Psoas muscle (tissue), 8 donors: ENCODE data around the gene DNAH10. TPM values are rescaled to one million over a fixed set of nuclear protein-coding genes. Genes with fewer than 3 reads are reported as not detected.

Experiments
- ATAC-seq, 4 donors: fragments of 200-7000 bp; cut with Tn5 transposase; one replicate each; pipeline ENCODE4 v1.9.1; 2020; ENCODE audit warnings: moderate library complexity in 3 of 4, mild to moderate bottlenecking in 2 of 4
- DNase-seq, 2 donors: peaks; one replicate each; pipeline ENCODE4 v3.0.0-alpha.2; 2020
- H3K27ac ChIP-seq: fragments of 200-600 bp; one replicate; pipeline ENCODE4 v1.8.0; 2022
- H3K27me3 ChIP-seq, 3 donors: fragments of 200-600 bp in 1 of 3; one replicate each; pipeline versions ENCODE4 v1.6.1 to v1.8.0; 2013 to 2022; ENCODE audit warnings: low read length in 2 of 3, mild to moderate bottlenecking in 2 of 3, moderate library complexity in 1 of 3; ENCODE audit not compliant: insufficient read depth in 3 of 3
- H3K36me3 ChIP-seq, 2 donors: fragments of 200-600 bp in 1 of 2; one replicate each; pipeline versions ENCODE4 v1.6.1 to v1.8.0; 2013 to 2022; ENCODE audit warnings: low read depth in 1 of 2, mild to moderate bottlenecking in 1 of 2, moderate library complexity in 1 of 2; ENCODE audit not compliant: insufficient read depth in 1 of 2
- H3K4me1 ChIP-seq: fragments of 200-600 bp; one replicate; pipeline ENCODE4 v1.8.0; 2022
- H3K4me3 ChIP-seq: fragments of 200-600 bp; one replicate; pipeline ENCODE4 v1.8.0; 2022; ENCODE audit warnings: mild to moderate bottlenecking
- H3K9me3 ChIP-seq: fragments of 200-600 bp; one replicate; pipeline ENCODE4 v1.8.0; 2022
- whole genome bisulfite sequencing, 3 donors: extraction: QIAGEN DNeasy Blood & Tissue Kit; methylation state at CpG; one replicate each; pipeline versions ENCODE4 v1.1.6 to v1.1.7; 2013; 5-methylcytosine and 5-hydroxymethylcytosine counted together
- intact Hi-C, 2 donors: fragments of 100-400 bp; cut with DNase I; formaldehyde crosslinking; loops; one replicate each; pipeline versions ENCODE4 v1.11.0 to v1.14.2; 2022
- polyA plus RNA-seq, 3 donors: library from polyadenylated mRNA; stranded (reverse); fragments of 200-250 nt; gene quantifications; one replicate each; pipeline ENCODE4 v1.2.3, GENCODE V29; 2013
- total RNA-seq, 4 donors: library from RNA; stranded (reverse); fragmentation: NEBNext Ultra II Directional in 2 of 4; extraction: Animal tissue kit (Norgen Biotek cat#: 25700) in 2 of 4; gene quantifications; one replicate each; pipeline versions ENCODE4 v1.2.1 to v1.2.4, GENCODE V29; 2021 to 2023
- TF ChIP-seq, protein P1 (sequence below): fragments of 200-600 bp; IDR thresholded peaks from one replicate; pipeline ENCODE4 v1.8.0; 2022; ENCODE audit warnings: antibody characterized with exemption
- donor health status: healthy with polysubstance abuse.
- donor health status: DM: no; HTN: no; CAD: no; lungs with moderate emphysema.
- donor health status: Bipolar disorder and iron deficiency.
- donor health status: healthy.
- donor health status: DM: yes; HTN: yes; CAD: no.
- donor health status: DM: no; HTN: no; CAD: no.
- donor health status: DM: no; HTN: no; CAD: no.
- donor health status: DM: yes; HTN: yes; CAD: no.

The DNAH10 gene
- total and polyA plus RNA-seq, 7 donors: 0.01 to 0.84 (median 0.24) TPM; not detected in 1

DNA sequence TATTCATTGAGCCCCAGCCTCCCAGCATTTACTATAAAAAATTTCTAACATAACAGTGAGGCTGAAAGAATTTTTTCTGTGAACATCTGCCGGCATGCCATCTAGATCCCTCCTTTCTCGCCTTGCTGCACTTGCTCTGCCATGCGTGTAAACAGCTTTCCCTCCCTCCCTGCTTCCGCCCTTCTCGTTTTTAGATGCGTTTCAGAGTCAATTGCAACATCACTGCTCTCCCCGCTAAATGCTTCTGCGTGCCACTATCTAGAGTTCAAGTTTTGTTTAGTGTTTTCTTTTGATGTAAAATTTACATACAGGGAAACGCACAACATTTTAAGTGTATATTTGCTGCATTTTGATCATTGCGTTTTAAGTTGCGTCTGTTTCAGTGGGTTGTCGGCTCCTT is 126.9 kb downstream of the DNAH10 start:
- H3K27ac ChIP-seq: no peak overlapping the region
- TF ChIP-seq, protein P1, sequence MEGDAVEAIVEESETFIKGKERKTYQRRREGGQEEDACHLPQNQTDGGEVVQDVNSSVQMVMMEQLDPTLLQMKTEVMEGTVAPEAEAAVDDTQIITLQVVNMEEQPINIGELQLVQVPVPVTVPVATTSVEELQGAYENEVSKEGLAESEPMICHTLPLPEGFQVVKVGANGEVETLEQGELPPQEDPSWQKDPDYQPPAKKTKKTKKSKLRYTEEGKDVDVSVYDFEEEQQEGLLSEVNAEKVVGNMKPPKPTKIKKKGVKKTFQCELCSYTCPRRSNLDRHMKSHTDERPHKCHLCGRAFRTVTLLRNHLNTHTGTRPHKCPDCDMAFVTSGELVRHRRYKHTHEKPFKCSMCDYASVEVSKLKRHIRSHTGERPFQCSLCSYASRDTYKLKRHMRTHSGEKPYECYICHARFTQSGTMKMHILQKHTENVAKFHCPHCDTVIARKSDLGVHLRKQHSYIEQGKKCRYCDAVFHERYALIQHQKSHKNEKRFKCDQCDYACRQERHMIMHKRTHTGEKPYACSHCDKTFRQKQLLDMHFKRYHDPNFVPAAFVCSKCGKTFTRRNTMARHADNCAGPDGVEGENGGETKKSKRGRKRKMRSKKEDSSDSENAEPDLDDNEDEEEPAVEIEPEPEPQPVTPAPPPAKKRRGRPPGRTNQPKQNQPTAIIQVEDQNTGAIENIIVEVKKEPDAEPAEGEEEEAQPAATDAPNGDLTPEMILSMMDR: no peak
- WGBS, 3 donors: 56 to 61% (median 59%) methylated on average over 12 of the region's 12 CpGs
- H3K27me3 ChIP-seq: peaks cover 0 to 35% (median 6%) of the 10 kb centered on the region in 3 donors
- intact Hi-C loops: no loop called here
- ATAC-seq (no peak), DNase-seq (no peak)
- no peaks in the 10 kb centered on the region for H3K9me3 ChIP-seq
- H3K4me1 ChIP-seq: no peaks in the 10 kb centered on the region
- no peaks in the 10 kb centered on the region for H3K36me3 ChIP-seq
- no peak overlapping the region for H3K4me3 ChIP-seq

GRCh38 chr12:123889848-123890535 is 127.9 kb downstream of the DNAH10 start:
- WGBS, 3 donors: 80 to 84% (median 81%) methylated on average over 12 of the region's 12 CpGs
- TF ChIP-seq, protein P1: no peak
- intact Hi-C loops: no loop called here
- peaks cover 0 to 35% (median 6%) of the 10 kb centered on the region in 3 donors for H3K27me3 ChIP-seq
- no peak overlapping the region for H3K4me3 ChIP-seq
- H3K9me3 ChIP-seq: no peaks in the 10 kb centered on the region
- no peak for DNase-seq
- H3K27ac ChIP-seq: no peak overlapping the region
- ATAC-seq: no peak
- no peaks in the 10 kb centered on the region for H3K4me1 ChIP-seq
- H3K36me3 ChIP-seq: no peaks in the 10 kb centered on the region

GRCh38 chr12:123890536-123890902 is 128.4 kb downstream of the DNAH10 start:
- intact Hi-C loops: no loop called here
- WGBS, 3 donors: 57 to 66% (median 61%) methylated on average over 10 of the region's 10 CpGs
- ATAC-seq (no peak), DNase-seq (no peak)
- no peak overlapping the region for H3K27ac ChIP-seq
- TF ChIP-seq, protein P1: no peak
- H3K4me1 ChIP-seq: no peaks in the 10 kb centered on the region
- H3K27me3 ChIP-seq: peaks cover 0 to 35% (median 7%) of the 10 kb centered on the region in 3 donors
- H3K9me3 ChIP-seq: no peaks in the 10 kb centered on the region
- H3K36me3 ChIP-seq: no peaks in the 10 kb centered on the region
- no peak overlapping the region for H3K4me3 ChIP-seq

DNA sequence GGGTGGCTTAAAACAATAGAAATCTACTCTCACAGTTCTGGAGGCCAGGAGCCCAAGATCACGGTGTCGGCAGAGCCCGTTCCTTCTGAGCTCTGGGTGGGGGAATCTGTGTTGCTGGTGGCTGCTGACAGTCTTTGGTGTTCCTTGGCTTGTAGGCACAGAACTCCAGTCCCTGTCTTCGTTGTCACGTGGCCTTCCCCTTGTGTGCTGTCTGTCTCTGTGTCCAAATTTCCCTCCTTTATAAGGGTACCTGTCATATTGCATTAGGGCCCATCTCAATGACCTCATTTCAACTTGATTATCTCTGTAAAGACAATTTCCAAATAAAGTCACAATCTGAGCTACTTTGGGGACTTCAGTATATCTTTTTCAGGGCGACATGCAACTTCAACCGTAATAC is 128.9 kb downstream of the DNAH10 start:
- Histone ChIP-seq H3K36me3 (no peaks in the 10 kb centered on the region), H3K9me3 (no peaks in the 10 kb centered on the region), H3K27ac (no peak overlapping the region), H3K4me3 (no peak overlapping the region), H3K27me3 (peaks cover 0 to 33% (median 8%) of the 10 kb centered on the region in 3 donors), H3K4me1 (no peaks in the 10 kb centered on the region)
- ATAC-seq (no peak), DNase-seq (no peak)
- TF ChIP-seq, protein P1: no peak
- intact Hi-C loops: no loop called here
- 77 to 86% (median 81%) methylated on average over 7 of the region's 7 CpGs for WGBS, 3 donors
